ENCODE data around the gene UNC93B1.
A peak's percentile ranks its signal among the peaks of the same experiment; 100 is the strongest.

UNC93B1 gene

DNA sequence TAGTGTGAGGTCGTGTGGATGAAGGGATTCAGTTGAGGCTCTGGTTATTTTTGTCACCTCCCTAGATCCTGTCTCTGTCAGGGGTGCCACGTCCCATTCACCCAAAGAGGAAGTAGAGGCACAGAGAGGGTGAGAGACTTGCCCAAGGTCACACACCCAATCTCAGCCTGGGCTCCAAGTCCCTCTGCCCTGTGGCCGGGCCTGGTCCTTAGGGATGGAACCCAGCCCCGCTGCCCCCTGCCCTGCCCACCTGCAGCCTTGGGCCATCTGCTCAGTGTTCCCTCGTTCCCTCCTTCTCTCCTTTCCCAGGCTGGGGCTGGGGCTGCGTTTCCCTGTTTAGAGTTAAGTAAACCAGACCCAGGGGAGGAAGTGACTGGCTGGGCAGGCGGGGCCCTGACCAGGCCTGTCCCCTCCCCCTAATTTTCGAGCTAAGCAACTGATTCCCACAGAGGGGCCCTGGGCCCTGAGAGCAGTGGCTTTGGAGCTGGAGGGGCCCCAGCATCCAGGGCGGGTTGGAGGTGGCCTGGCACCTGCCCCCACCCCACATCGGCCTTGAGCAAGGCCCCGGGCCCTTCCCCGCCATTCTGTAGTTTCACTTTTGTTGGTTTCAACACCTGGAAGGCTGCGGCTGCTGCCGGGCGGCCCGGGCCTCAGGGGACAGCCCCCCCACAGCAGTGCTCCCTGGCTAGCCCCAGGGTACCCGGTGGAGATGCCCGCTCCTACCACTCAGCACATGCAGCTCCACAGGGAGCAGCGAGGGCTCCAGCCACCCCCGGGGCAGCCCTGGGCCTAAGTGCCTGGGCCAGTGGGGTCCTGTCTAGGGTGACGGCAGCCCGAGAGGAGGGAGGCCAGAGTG lies 36.4 kb upstream of the UNC93B1 start:
- peak; percentile 56 for DNase-seq

DNA sequence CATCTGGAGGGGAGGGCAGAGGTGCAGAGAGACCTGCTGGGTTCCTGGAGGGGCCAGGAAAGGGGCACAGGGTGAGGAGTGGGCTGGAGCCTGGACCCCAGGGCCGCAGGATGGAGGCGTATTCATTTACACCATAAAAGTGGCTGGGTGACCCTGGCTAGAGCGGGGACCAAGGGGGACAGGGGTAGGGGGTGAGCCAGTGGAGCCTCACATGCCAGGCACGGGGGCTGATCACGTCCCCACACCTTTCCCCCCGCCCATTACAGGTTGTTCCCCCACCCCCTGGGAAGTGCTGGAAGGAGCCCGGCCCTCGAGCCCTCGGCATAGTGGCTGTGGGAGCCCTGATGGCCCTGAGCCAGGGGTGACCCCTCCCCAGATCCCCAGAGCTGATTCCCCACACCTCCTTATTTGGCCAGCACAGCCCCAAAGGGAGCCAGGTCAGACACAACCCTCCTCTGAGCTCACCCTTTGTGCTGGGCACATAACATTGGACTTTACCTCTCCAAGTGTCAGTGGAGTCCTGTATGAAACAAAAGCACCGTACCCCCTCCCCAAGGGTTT lies 35.7 kb upstream of the UNC93B1 start:
- DNase-seq = no peak

DNA sequence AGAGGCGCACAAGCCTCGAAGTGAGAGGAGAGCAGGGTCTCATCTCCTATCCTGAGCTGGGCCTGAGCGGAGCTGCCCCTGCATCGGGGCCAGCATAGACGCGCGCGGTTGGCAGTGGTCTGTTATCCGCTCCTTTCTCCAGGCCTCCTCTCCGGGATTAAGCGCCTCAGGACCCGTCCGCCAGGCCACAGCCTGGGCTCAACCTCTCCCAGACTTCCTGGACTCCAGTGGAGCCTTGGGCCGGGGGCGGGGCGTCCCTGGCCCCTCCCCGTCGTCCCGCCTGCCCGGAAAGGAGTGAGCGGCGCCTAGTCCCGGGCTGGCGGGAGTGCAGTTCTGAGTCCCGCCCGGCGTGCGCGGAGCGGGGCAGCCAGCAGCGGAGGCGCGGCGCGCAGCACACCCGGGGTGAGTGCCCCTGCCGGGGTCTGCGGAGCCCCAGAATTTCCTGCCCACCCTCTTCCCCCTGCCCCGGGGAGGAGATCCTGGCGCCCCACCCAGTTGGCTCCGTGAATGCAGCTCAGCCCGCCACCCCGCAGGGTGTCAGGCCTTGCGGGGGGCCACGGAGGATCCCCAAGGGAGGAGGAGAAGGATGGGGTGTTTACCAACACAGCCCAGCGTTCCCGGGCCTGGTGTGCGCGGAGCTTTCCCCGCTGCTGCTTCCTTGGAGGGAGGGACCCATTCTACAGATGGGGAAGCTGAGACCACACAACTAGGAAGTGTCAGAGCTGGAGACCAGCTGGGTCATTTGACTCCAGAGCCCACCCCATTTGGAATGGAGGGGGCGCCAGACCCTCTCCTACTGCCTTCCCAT lies 35.0 kb upstream of the UNC93B1 start, which contains the start of gene TCIRG1:
TSS of gene TCIRG1 (plus strand) at position 308 of the 808 bp plus-strand sequence. CDS start 2,247 bp downstream, outside the sequence.
- peak; percentile 41 for DNase-seq

DNA sequence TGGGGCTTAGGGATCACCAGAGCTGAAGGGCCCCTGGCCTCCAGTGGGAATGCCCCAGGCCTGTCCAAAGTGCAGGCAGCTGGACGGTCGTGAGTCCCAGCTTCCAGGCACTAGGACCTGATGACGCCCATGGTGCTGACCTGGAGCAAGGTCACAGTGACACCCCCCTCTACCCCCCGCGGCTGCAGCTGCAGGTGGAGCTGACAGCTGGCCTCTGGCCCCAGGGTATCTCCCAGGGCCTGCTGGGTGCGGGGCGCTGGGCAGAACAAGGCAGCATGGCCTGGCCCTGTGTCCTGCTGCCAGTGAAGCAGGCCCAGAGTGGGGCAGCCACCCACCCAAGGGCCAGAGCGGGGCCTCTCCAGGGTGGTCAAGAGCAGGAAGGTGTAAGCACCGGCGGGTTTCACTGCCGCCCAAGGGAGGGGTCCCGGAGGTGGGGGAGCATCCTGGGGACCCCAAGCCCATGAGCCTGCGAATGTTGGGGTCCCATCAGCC lies 34.4 kb upstream of the UNC93B1 start:
- no peak for DNase-seq

DNA sequence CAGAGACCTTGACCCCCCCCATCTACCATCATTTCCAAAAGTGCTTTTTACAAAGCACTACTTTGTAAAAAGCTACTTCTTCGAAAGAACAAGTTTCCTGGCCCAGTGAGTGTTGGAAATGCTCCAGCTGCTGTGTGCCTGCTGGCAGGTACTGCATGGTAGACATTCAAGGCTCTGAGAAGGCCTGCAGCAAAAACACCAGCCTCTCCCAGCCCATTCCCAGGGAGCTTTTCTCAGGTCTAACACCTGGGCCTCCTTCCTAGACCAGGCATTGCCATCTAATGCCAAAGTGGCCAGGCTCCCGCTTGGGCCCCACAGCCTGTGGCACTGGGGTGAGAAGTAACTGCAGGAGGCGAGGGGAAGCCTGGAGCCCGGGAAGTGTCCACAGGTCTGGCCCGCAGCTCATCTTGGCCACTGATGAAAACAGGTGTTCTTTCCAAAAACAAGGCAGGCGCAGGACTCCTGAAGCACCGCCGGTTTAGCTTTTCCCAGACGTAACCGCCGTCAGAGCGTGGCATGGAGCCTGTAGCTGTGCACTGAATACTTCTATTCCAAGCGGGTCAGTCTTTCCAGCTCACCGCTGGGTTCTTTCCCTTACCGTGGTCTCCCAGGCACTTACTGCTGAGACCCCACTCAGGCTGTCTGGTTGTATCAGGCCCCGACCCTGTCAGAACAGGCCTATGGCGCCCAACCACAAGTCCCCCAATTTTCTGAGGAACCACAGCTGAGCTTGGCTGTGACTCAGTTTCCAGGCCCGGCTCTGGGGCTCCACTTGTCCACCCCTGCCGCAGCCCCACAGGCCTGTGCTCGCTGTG lies 33.7 kb upstream of the UNC93B1 start:
- no peak for DNase-seq

DNA sequence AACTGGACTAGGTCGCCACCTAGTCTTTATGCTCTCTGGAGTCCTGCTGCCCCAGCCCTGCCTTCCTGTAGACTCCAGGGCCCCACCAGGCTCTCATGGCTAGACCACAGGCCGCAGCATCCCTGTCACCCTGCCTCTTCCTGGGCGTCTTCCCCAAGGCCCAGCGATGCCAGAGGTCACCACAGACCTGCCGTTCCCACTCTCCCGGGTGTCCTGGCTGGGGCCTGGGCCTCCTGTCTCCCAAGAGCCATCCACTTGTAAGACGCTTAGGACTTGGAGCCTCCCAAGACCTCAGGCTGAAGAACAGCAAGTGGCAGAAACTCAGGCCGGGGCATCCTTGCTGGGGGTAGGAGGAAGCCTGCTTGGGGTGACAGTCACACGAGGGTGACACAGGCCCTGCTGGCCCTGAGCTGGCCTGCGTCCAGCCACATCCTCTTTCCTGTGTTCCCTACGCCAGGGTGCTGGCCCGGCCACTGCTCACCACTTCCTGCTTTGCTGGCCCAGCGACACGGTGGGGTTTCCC lies 32.9 kb upstream of the UNC93B1 start:
- DNase-seq = no peak

DNA sequence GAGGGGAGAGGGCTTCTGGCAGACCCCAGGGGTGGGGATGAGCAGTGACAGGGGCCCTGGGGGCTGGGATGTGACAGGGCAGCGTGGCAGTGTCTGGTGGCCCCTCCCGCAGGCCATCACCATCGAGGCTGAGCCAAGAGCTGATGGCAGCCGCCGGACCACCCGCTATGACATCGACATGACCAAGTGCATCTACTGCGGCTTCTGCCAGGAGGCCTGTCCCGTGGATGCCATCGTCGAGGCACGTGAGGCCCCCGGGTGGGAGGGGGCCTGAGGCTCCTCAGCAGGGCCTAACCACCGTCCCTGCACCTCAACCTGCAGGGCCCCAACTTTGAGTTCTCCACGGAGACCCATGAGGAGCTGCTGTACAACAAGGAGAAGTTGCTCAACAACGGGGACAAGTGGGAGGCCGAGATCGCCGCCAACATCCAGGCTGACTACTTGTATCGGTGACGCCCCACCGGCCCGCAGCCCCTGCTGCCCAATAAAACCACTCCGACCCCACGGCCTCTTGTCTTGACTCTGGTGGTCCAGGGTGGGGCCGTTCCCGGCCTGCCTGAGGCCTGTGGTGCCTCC lies 32.3 kb upstream of the UNC93B1 start:
- no peak for DNase-seq

DNA sequence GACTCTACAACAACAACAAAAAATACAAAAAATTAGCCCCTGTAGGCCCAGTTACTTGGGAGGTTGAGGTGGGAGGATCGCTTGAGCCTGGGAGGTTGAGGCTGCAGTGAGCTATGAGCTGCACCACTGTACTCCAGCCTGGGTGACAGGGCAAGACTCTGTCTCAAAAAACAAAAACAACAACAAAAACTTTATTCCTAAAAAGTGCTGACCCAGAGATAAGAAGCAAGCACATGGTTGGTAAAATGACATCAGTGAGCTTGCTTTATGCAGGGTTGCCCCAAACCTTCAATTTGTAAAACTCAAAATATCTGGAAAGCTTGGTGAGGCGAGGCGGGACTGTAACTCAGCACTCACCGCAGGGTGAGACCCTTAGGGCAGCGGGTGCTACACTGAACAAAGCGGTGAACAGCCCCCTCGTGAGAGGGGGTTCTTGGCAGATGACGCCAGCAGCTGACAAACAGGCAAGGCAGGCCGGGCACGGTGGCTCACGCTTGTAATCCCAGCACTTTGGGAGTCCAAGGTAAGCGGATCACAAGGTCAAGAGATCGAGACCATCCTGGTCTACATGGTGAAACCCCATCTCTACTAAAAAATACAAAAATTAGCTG lies 31.5 kb upstream of the UNC93B1 start:
- DNase-seq = no peak

DNA sequence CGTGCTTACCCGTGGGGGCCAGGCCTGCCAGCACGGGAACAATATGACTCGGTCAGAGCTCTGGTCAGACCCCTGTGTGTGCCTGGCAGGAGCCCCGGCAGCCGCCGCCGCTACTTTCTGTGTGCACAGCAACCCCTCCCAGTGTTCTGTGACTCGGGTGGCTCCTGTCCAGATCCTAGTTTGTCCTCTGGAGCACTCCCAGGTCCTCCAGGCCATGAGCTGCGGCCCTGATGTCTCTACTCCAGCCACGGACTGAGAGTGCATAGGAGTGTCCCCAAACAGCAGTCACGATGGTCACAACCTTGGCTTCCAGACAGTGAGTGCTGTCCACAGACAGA lies 29.8 kb upstream of the UNC93B1 start:
- DNase-seq = no peak

DNA sequence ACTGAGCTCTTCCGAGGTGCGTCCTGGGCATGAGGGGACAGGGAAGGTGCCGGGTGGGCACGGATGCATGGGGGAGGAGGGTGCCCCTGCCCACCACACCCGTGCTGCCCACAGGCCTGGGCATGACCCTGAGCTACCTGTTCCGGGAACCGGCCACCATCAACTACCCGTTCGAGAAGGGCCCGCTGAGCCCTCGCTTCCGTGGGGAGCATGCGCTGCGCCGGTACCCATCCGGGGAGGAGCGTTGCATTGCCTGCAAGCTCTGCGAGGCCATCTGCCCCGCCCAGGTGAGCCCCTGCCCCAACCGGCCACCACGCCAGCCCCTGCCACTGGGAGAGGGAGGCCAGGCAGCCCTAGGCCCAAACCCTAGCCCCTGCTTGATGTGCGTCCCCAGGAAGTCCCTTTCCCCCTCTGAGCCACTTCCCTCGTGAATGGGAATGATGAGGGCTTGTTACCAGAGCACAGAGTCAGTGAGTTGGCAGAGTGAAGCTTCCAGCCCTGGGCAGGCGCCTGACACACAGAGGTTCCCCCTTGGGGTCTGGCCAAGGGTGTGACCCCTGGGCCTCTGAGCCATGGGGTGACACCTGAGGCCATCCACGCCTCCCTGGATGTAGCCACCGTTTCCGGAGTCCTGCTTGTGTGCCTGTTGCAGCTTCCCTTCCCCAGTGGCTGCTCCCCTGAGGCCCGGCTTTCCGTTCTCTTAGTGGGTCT lies 29.3 kb upstream of the UNC93B1 start:
- DNase-seq = no peak

DNA sequence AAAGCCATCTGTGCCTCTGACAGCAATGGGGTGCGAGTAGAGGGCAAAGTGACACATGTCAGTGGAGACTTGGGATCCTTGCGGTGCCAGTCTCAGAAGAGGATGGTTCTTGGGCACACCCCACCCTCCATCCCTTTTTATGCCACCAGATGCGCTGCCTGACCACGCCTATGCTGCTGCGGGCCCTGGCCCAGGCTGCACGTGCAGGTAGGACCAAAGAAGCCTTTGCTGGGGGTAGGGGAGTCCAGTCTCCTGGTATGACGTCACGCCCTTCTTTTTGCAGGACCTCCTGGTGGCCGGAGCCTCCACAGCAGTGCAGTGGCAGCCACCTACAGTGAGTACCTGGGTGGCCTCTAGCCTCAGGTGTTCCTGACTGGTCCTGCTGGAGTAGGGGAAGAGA lies 28.1 kb upstream of the UNC93B1 start:
- no peak for DNase-seq

DNA sequence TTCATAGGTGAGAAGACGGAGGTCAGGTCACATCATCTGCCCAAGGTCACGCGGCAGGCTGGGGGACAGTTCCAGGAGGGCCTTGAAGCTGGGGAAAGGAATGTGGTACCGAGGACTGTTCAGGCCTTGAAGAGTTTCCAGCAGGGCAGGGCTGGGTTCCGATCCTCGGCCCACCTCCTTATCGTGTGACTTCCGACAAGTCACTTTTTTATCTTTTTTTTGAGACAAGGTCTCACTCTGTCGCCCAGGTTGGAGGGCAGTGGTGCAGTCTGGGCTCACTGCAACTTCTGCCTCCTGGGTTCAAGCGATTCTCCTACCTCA lies 27.2 kb upstream of the UNC93B1 start:
- no peak for DNase-seq

DNA sequence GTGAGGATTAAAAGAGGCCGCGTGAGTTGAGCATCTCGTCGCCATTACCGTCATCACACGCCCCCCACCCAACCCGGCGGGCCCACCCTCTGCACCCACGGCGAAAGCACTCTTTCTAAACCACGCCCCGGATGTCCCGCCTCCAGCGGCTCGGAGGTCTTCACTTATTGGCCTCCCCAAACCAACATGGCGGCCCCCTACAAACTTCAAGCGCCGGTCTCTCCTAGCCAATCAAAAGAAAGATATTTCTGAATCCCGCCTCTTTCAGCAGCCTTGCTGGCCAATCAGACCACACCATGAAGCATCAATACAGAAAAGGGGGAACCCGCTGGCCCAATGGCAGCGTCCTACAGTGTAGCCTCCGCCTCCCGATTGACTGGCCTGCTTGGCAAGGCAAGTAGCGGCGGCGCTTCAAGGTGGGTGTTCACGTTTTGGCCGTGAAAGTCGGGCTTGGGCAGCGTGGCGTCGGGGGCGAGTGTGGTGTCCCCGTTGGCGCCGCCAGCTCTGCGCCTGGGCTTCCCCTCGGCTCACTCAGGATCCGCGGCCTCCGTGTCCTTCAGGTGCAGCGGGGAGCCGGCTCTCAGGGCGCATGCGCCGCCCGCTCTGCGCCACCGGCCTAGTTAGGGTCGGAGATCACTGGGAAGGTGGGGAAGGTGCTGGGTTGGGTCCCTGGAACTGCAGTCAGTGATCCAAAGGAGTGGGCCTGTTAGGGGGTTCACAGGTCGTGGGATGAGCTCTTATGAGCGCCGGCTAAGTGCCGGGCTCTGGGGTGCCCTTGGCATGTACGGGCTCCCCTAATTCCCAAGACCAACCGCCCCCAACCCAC lies 26.6 kb upstream of the UNC93B1 start, which contains the start of gene NDUFS8:
TSS of gene NDUFS8 (plus strand) at position 364 of the 826 bp plus-strand sequence. CDS start 1,471 bp downstream, outside the sequence.
- DNase-seq = peak; percentile 98

DNA sequence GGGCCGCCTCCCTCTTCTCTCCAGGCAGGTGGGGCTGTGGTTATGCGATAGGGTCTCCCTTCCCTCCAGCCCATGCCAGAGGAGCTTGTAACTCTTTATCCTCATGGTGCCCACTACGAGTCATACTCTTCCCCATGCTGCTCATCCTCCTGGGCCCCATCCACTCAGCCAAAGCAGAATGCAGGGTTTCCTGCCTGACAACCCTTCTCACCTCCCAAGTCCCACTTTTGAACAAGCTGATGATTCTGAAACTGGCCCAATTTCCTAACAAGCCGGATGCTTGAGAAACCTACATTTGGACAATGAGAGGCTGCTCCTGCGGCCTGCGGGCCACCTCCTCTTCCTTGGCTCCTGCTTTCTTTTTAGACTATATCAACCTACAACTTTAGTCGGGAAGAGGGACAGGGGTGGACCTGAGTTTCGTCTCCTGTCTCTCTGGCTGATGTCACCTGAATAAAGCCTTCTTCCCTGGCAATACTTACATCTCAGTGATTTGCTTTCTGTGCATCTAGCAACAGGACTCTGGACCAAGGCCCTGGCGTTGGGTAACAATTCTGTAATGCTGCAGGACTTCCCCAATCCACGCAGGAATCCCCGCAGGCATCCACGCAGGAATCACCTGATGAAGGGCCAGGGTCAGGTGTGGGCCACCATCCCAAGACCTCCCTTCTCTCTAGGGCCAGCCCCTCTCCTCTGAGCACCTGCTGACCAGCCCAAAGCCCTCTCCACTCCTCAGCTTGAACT lies 25.1 kb upstream of the UNC93B1 start:
- no peak for DNase-seq

DNA sequence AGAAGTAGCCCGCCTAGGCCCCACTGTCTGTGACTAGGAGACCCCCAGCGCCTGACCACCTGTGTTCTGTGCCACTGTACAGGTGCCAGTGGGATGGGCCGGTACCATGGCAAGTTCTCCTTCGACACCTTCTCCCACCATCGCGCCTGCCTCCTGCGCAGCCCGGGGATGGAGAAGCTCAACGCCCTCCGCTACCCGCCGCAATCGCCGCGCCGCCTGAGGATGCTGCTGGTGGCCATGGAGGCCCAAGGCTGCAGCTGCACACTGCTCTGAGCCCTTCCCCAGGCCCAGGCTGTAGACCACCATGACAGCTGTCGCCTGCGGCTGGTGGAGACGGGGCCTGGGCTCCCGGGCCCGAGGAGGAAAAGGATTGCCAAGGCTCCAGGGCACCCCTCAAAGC lies 23.8 kb upstream of the UNC93B1 start:
- DNase-seq = no peak

DNA sequence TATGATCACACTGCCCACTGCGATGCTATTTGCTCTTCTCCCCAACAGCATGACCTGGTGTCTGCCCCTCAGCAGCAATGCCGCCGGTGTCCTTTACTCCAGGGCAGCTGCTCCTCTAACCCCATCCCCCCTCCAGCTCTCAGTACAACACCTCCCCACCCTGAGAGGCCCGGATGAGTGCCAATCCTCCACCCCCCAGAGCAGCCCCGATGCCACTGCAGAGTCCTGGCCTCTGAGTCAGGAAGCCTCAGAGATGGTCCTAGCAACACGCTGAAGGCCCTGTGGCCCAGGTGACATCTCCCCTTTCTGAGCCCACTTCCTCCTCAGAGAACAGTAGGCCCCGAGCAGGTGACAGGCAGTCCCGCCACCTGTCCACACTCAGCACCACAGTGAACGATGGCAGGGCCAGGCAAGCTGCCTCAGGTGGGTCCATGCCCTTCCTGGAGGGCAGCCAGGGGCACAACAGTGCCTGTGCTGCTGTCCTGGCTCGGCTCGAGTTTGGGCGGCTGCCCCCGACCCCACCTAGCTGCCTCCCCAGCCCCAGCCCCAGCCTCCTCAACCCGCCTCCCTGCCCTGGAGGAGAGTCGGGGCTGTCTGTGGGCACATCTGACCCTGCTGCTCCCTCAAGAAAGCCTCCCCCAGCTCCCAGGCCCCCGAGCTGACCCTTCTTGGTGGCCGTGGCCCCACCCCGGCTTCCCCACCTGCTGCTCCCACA lies 22.7 kb upstream of the UNC93B1 start:
- DNase-seq = no peak

DNA sequence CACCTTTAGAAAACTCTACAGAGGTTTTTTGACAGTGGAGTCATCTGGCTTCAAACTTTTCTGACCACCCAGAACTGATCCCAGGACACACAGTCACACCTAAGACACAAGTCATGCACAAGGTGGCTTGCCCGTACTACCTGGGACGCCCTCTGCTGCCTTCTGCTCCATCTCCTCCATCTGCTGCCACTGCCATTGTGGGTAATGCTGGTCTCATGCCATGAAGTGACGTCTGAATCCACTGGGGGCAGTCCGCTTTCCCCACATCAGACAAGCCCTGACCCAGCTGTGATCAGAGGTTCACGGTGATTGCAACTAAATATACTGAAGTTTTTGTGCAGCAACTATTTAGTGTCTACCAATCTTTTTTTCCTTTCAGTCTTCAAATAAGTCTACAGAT lies 21.1 kb upstream of the UNC93B1 start:
- no peak for DNase-seq

DNA sequence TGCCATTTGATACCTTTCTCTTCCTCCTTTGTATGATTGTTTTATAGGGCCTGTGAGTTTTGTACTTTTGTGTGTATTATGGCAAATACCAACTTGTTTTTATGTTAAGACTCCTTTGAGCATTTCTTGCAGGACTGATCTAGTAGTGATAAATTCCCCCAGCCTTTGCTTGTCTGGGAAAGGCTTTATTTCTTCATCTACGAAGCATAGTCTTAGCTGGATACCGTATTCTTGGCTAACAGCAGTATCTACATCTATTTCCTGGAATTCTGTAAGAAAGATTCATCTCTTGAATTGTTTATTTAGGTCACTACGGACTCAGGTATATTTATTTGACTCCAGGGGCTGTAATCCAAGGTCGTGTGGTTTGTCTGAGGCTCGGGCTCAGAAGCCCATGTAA lies 20.6 kb upstream of the UNC93B1 start:
- DNase-seq = no peak

DNA sequence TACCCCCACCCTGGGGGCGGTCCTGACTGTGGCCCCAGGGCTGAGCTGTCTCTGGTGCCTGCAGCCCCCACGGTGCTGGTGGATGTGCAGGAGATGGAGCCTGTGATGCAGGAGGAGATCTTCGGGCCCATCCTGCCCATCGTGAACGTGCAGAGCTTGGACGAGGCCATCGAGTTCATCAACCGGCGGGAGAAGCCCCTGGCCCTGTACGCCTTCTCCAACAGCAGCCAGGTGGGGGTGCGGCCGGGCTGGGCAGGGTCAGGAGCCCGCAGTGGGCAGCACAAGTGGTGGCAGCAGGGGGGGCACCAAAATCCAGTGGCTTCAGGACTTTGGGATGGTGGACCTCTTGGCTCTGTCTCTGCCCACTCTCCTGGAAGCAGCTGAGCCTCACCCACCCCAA lies 18.6 kb upstream of the UNC93B1 start:
- DNase-seq = no peak
